ENCODE data around the gene KRTAP10-12. TPM values are rescaled to one million over a fixed set of nuclear protein-coding genes. Genes with fewer than 3 reads are reported as not detected.
"Not testable (repeated sequence)": the region's sequence is repeated elsewhere in the genome, so short reads cannot be mapped to it uniquely, and the experiment has no call there.

Gene KRTAP10-12
- not detected in 2 replicates for total RNA-seq (2012; rRNA removed)

DNA sequence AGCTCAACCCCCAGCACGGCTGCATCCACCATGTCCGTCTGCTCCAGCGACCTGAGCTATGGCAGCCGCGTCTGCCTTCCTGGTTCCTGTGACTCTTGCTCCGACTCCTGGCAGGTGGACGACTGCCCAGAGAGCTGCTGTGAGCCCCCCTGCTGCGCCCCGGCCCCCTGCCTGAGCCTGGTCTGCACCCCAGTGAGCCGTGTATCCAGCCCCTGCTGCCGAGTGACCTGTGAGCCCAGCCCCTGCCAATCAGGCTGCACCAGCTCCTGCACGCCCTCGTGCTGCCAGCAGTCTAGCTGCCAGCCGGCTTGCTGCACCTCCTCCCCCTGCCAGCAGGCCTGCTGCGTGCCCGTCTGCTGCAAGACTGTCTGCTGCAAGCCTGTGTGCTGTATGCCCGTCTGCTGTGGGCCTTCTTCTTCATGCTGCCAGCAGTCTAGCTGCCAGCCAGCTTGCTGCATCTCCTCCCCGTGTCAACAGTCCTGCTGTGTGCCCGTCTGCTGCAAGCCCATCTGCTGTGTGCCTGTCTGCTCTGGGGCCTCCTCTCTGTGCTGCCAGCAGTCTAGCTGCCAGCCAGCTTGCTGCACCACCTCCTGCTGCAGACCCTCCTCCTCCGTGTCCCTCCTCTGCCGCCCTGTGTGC lies at the start of gene KRTAP10-12:
TSS of gene KRTAP10-12 (plus strand) at position 1 of the 639 bp plus-strand sequence. CDS start at position 31, 30 bp downstream.
- H3K9ac ChIP-seq (ENCODE audit: low read depth, low read length); H3K4me3 ChIP-seq (ENCODE audit: low read length); H3K36me3 ChIP-seq (ENCODE audit: insufficient read depth, low read length); H3K4me2 ChIP-seq (ENCODE audit: low read length); H3K9me3 ChIP-seq (replicated peaks; ENCODE audit: low read length); H3K4me1 ChIP-seq (ENCODE audit: control insufficient read depth, insufficient read depth, low read length): not testable (repeated sequence)
- H3K27me3 ChIP-seq (ENCODE audit: control insufficient read depth, insufficient read depth, low read length), result peaks cover 63% of the 10 kb centered on the region

DNA sequence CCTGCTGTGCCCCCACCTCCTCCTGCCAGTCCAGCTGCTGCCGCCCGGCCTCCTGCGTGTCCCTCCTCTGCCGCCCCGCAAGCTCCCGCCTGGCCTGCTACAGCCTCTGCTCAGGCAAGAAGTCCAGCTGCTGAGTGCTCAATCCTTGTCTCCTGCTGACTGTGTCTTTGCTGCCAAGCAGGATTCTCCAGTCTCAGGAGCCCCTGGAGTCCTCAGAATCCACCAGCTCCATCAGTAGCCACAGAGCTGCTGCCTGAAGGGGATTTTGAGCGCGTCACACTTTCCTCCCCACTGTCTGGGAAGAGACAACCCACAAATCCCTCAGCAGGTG lies 49.8 kb upstream of the KRTAP10-12 start:
- no peaks in the 10 kb centered on the region for H3K36me3 ChIP-seq (ENCODE audit: insufficient read depth, low read length)
- no peak overlapping the region for H3K4me2 ChIP-seq (ENCODE audit: low read length)
- no peak overlapping the region for H3K9ac ChIP-seq (ENCODE audit: low read depth, low read length)
- H3K9me3 ChIP-seq (replicated peaks; ENCODE audit: low read length), result no peaks in the 10 kb centered on the region
- H3K27me3 ChIP-seq (ENCODE audit: control insufficient read depth, insufficient read depth, low read length), result peaks cover 20% of the 10 kb centered on the region
- H3K4me3 ChIP-seq (ENCODE audit: low read length), result no peak overlapping the region
- H3K4me1 ChIP-seq (ENCODE audit: control insufficient read depth, insufficient read depth, low read length), result no peaks in the 10 kb centered on the region

DNA sequence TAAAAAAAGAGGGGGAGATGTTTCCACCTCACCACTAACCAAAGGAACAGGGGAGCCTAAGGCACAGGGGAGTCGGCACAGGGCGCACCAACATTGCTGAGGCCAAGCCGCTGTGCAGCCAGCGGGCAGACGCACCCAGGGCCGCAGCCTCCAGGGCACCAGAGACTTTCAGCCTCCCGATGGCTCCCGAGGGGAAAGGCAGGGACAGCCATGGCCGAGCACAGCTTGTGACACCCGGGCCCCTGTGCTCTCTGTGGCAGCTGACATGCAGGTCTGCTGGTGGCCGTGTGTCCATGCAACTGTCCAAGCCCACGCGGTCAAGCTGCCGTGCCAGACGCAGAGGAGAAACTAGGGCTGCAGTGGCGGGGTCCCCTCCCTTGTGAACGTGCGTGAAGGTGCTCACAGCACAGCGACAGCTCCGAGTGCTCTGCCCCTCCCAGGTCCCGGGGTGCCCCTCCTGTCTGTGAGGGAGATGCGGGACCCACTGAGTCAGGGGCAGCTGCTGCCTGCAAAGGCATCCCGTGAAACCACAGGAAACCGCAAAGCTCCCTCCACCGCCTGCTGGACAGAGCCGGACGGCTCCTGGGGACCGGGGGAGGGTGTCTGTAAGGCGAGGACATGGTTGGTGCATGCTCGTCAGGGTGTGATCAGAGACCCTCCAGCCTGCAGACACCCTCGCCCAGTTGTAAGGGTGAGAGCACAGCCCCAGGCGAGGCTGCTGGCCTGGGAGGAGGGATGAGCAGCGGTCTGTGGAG lies 48.2 kb upstream of the KRTAP10-12 start:
- no peaks in the 10 kb centered on the region for H3K9me3 ChIP-seq (replicated peaks; ENCODE audit: low read length)
- no peak overlapping the region for H3K4me3 ChIP-seq (ENCODE audit: low read length)
- H3K4me1 ChIP-seq (ENCODE audit: control insufficient read depth, insufficient read depth, low read length), result no peaks in the 10 kb centered on the region
- H3K9ac ChIP-seq (ENCODE audit: low read depth, low read length), result no peak overlapping the region
- peaks cover 23% of the 10 kb centered on the region for H3K27me3 ChIP-seq (ENCODE audit: control insufficient read depth, insufficient read depth, low read length)
- H3K4me2 ChIP-seq (ENCODE audit: low read length), result no peak overlapping the region
- H3K36me3 ChIP-seq (ENCODE audit: insufficient read depth, low read length), result no peaks in the 10 kb centered on the region

DNA sequence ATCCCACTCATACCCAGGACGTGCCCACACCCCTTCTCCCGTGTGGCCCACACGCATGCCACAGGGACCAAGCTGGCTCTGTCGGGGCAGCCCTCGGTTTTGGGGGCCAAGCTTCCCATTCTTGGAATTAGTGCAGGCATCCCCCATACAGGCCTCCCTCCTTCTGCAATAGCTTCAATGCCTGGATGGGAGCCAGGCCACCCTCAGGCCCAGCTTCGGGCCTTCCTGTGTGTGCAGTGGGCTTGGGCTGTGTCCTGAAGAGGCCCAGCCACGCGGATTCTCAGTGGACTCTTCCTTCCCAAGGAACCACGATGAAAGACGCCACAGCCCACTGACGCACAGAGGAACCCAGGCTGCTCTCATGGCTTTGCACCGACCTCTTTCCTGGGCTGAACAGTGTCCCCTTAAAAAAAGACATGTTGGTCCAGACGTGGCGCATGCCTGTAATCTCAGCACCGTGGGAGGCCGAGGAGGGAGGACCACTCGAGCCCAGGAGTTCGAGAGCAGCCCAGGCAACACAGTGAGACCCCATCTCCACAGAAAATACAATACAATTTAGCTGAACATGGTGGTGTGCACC lies 47.4 kb upstream of the KRTAP10-12 start:
- H3K9me3 ChIP-seq (replicated peaks; ENCODE audit: low read length), result no peaks in the 10 kb centered on the region
- no peak overlapping the region for H3K4me2 ChIP-seq (ENCODE audit: low read length)
- H3K27me3 ChIP-seq (ENCODE audit: control insufficient read depth, insufficient read depth, low read length), result peaks cover 29% of the 10 kb centered on the region
- no peaks in the 10 kb centered on the region for H3K36me3 ChIP-seq (ENCODE audit: insufficient read depth, low read length)
- no peaks in the 10 kb centered on the region for H3K4me1 ChIP-seq (ENCODE audit: control insufficient read depth, insufficient read depth, low read length)
- no peak overlapping the region for H3K4me3 ChIP-seq (ENCODE audit: low read length)
- no peak overlapping the region for H3K9ac ChIP-seq (ENCODE audit: low read depth, low read length)

- Histone ChIP-seq H3K36me3 (ENCODE audit: insufficient read depth, low read length) (no peaks in the 10 kb centered on the region), H3K4me3 (ENCODE audit: low read length) (no peak overlapping the region), H3K4me1 (ENCODE audit: control insufficient read depth, insufficient read depth, low read length) (no peaks in the 10 kb centered on the region), H3K27me3 (ENCODE audit: control insufficient read depth, insufficient read depth, low read length) (peaks cover 29% of the 10 kb centered on the region), H3K9ac (ENCODE audit: low read depth, low read length) (no peak overlapping the region), H3K4me2 (ENCODE audit: low read length) (no peak overlapping the region), H3K9me3 (replicated peaks; ENCODE audit: low read length) (no peaks in the 10 kb centered on the region)
Observed at GRCh38 chr21:44650265-44650972, 46.6 kb upstream of the KRTAP10-12 start.

GRCh38 chr21:44650973-44651675 lies 45.8 kb upstream of the KRTAP10-12 start:
- H3K9ac ChIP-seq (ENCODE audit: low read depth, low read length), result no peak overlapping the region
- H3K36me3 ChIP-seq (ENCODE audit: insufficient read depth, low read length), result no peaks in the 10 kb centered on the region
- peaks cover 29% of the 10 kb centered on the region for H3K27me3 ChIP-seq (ENCODE audit: control insufficient read depth, insufficient read depth, low read length)
- H3K4me2 ChIP-seq (ENCODE audit: low read length), result no peak overlapping the region
- H3K9me3 ChIP-seq (replicated peaks; ENCODE audit: low read length), result no peaks in the 10 kb centered on the region
- H3K4me3 ChIP-seq (ENCODE audit: low read length), result no peak overlapping the region
- H3K4me1 ChIP-seq (ENCODE audit: control insufficient read depth, insufficient read depth, low read length), result no peaks in the 10 kb centered on the region

GRCh38 chr21:44653123-44653522 lies 43.8 kb upstream of the KRTAP10-12 start:
- H3K36me3 ChIP-seq (ENCODE audit: insufficient read depth, low read length), result no peaks in the 10 kb centered on the region
- H3K27me3 ChIP-seq (ENCODE audit: control insufficient read depth, insufficient read depth, low read length), result peaks cover 21% of the 10 kb centered on the region
- no peak overlapping the region for H3K9ac ChIP-seq (ENCODE audit: low read depth, low read length)
- H3K4me2 ChIP-seq (ENCODE audit: low read length), result no peak overlapping the region
- no peaks in the 10 kb centered on the region for H3K4me1 ChIP-seq (ENCODE audit: control insufficient read depth, insufficient read depth, low read length)
- no peaks in the 10 kb centered on the region for H3K9me3 ChIP-seq (replicated peaks; ENCODE audit: low read length)
- no peak overlapping the region for H3K4me3 ChIP-seq (ENCODE audit: low read length)

- H3K9me3 ChIP-seq (replicated peaks; ENCODE audit: low read length), result no peaks in the 10 kb centered on the region
- no peaks in the 10 kb centered on the region for H3K4me1 ChIP-seq (ENCODE audit: control insufficient read depth, insufficient read depth, low read length)
- H3K36me3 ChIP-seq (ENCODE audit: insufficient read depth, low read length), result no peaks in the 10 kb centered on the region
- H3K4me3 ChIP-seq (ENCODE audit: low read length), result no peak overlapping the region
- no peak overlapping the region for H3K9ac ChIP-seq (ENCODE audit: low read depth, low read length)
- H3K27me3 ChIP-seq (ENCODE audit: control insufficient read depth, insufficient read depth, low read length), result peaks cover 25% of the 10 kb centered on the region
- H3K4me2 ChIP-seq (ENCODE audit: low read length), result no peak overlapping the region
Observed at GRCh38 chr21:44653656-44654575, 43.1 kb upstream of the KRTAP10-12 start.

DNA sequence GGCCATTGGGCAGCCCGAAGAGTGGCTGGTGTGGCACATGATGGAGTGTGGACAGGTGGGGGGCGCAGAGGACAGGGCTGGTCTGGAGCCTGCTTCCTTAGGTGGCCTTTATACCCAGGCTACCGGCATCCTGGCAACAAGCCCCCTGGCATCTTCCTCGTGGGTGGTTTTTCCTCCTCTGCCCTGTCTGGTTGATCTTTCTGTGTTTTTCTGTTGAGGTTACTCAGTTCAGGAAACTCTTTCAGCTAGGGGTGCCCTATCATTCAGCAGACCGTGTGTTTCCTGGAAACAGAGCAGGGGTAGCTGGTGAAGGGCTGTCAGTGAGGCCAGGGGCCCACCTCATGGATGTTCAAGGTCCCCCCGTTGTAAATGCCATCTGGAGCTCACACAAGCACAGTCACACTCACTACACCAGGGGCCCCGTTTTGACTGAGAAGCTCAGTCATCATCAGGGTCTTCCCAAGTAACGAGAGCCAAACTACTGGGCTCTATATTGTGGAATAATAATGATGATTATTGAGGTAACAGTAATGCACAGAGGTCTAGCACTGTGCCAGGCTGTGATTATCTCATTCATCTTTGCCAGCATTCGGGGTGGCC lies 42.3 kb upstream of the KRTAP10-12 start, which contains the start of gene KRTAP12-4:
TSS of gene KRTAP12-4 (minus strand) at position 84 of the 600 bp plus-strand sequence. CDS start at position 39, 45 bp downstream.
- H3K9me3 ChIP-seq (replicated peaks; ENCODE audit: low read length), result no peaks in the 10 kb centered on the region
- H3K27me3 ChIP-seq (ENCODE audit: control insufficient read depth, insufficient read depth, low read length), result peaks cover 31% of the 10 kb centered on the region
- no peak within 1 kb of the TSS for H3K4me3 ChIP-seq (ENCODE audit: low read length)
- H3K4me2 ChIP-seq (ENCODE audit: low read length), result no peak within 1 kb of the TSS
- no peaks in the 10 kb centered on the region for H3K36me3 ChIP-seq (ENCODE audit: insufficient read depth, low read length)
- H3K9ac ChIP-seq (ENCODE audit: low read depth, low read length), result no peak within 1 kb of the TSS
- H3K4me1 ChIP-seq (ENCODE audit: control insufficient read depth, insufficient read depth, low read length), result no peaks in the 10 kb centered on the region

GRCh38 chr21:44656868-44657267 lies 40.1 kb upstream of the KRTAP10-12 start:
- Histone ChIP-seq H3K9ac (ENCODE audit: low read depth, low read length) (no peak overlapping the region), H3K36me3 (ENCODE audit: insufficient read depth, low read length) (no peaks in the 10 kb centered on the region), H3K27me3 (ENCODE audit: control insufficient read depth, insufficient read depth, low read length) (peaks cover 29% of the 10 kb centered on the region), H3K4me3 (ENCODE audit: low read length) (no peak overlapping the region), H3K4me1 (ENCODE audit: control insufficient read depth, insufficient read depth, low read length) (no peaks in the 10 kb centered on the region), H3K4me2 (ENCODE audit: low read length) (no peak overlapping the region), H3K9me3 (replicated peaks; ENCODE audit: low read length) (no peaks in the 10 kb centered on the region)

All from skeletal muscle satellite cell (primary cell).